Left kidney (tissue), 2 donors: ENCODE data around the gene CA12. TPM values are rescaled to one million over a fixed set of nuclear protein-coding genes. Genes with fewer than 3 reads are reported as not detected.
"Not testable (repeated sequence)": the region's sequence is repeated elsewhere in the genome, so short reads cannot be mapped to it uniquely, and the experiment has no call there.

Experiments used
- DNase-seq: peaks from one replicate; pipeline ENCODE4 v3.0.0-alpha.2; 2013
- polyA plus RNA-seq: library from polyadenylated mRNA; unstranded; fragments of 120-200 nt; gene quantifications from one replicate; pipeline ENCODE4 v1.2.1, GENCODE V29; 2013; ENCODE audit not compliant: insufficient read length

CA12 gene
- polyA plus RNA-seq, 1 donor: 151 TPM

DNA sequence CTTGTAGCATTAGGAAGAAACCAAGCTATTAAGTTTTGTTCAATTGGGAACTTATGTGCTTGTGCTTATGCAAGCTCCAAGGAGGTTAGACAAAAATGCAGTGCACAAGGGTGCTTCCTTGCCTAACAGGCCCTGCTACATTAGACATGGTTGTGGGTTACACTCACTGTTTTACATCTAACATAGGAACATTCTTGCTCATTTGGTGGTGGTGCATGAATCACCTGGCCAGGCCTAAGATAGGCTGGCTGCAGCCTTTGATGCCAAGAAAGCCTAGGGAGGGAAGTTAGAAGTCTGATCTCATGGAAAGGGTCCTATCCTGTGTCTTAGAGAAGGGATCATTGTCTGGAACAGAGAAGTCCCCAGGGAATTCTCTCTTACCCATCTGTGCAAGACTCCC is 43.5 kb downstream of the CA12 start:
- DNase-seq: no peak

DNA sequence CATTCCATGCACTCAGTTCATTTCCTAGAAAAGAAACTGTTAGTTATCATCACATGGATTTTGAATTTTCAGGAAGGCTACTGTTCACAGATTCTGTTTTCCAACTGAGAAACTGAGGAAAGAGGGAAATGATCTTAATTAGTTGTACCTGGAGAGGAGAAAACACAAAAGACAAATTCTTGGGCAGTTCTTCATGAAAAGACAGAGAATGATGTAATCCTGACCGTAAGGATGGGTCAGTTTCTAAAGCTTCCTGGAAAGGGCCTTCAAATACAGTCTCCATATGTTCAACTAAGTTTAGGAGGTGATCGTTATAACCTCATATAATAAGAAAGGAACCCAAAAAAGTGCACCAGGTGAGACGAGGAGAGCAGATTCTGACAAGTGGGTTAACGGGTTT is 44.6 kb downstream of the CA12 start:
- DNase-seq: no peak

DNA sequence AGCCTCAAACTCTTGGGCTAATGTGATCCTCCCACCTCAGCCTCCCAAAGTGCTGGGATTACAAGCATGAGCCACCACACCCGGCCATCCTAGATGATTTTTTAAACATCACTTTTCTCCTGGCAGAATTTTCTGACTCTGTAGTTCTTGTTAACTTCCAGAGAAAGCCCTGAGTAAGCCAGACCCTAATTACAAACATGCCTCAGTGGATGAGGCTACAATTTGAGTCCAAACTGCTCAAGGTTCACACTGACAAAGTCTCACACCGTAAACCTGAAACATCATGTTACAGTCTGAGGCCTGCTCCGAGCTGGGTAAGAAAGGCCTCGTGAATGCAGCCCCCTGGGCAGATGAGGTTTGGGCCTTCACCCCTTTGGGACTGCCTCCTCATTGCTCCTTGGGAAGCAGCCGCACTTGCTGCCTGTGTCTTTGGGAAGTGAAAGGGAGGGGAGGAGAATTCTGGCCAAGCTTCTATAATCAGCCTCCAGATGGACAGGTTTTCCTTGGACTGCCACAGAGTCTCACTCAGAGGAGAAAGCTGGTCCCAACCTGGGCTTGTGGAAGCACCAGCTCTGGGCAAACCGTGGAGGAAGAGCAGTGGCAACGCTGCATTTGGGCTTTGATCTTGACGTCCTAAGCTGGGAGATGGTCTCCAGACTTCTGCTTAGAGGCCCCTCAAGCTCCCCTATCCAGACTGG is 46.0 kb downstream of the CA12 start:
- DNase-seq: no peak

DNA sequence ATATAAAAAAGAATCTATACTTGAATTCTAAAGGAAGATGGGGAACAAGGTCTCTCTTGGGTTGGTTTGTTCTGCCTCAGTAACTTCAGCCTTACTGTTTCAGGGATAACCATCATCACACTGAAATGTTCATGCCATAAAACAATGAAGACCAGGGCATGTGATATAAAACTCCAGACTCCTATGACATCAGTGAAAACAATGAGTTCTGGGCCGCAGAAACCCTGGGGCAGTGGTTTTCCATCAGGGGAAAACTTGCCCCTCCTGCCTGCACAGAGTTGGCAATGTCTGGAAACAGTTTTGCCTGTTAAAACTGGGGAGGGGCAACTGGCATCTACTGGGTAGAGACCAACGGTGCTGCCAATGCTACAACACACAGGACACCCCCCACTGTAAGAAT is 46.8 kb downstream of the CA12 start:
- DNase-seq: no peak

DNA sequence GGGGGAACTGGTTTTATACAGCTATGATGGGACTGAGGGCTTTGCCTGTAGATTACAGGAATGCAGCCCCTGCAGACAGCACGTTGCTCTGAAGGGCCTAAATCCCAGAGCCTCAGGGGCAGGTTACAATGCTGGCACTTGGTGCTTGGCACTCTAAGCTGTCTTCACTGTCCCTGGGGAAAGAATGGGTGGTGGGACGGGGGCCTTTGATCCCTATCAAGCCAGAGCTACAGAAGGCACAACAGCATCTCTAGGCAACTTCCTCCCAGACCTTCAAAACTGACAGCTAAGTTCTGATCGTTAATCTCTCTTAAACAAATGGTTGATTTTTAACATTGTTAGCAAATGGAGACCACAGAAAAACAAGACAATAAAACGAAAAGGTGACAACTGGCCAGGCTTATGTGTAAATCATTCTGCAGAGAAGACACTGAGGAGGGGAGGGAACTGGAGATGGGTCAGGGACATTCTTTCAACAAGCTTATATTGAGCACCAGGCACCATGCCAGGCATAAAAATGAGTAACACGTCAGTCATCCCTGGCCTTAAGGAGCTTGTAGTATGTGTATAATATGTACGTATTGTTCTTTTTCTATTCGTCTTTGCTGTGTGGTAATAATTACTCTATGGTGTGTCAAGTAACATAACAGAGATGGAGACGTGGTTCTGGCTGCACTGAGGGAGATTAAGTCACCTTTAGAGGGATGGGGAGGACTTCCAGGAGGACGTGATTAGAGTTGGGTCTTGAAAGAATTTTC is 49.1 kb downstream of the CA12 start:
- DNase-seq: no peak

DNA sequence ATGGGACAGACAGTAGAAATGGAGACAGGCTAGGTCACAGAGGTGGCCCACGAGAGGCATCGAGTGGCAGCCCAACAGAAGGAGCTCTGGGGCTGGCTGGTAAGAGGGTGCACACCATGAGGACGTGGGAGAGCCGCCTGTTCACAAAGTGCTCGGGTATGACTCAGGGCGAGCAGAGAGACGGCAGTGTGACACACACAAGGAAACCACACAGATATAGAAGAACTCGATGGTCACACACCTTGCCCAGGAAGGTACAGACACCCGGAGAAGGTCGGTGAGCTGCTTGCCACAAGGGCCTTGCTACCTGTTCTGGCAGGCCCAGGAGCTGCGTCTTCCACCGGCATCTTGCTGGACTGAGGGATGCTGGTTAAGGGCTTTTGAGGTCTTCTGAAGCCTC is 50.2 kb downstream of the CA12 start:
- DNase-seq: no peak

DNA sequence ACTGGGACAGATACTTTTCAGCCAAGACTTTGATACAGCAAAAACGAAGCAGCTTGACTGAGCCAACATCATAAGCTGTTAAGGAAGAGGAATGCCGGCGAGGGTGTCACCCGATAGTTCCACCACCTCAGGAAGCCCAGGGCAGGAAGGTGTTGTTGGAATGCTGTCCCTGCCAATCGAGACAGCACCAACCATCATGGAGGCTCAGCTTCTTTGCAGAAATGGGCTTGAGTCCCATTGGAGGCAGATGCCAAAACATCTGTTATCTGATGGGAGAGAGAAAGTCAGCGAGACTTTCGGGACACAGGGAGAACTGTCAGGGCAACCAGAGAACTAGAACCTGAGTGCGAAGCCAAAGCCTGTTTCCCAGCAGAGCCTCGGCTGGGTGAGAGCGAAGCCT is 50.7 kb downstream of the CA12 start:
- no peak for DNase-seq

DNA sequence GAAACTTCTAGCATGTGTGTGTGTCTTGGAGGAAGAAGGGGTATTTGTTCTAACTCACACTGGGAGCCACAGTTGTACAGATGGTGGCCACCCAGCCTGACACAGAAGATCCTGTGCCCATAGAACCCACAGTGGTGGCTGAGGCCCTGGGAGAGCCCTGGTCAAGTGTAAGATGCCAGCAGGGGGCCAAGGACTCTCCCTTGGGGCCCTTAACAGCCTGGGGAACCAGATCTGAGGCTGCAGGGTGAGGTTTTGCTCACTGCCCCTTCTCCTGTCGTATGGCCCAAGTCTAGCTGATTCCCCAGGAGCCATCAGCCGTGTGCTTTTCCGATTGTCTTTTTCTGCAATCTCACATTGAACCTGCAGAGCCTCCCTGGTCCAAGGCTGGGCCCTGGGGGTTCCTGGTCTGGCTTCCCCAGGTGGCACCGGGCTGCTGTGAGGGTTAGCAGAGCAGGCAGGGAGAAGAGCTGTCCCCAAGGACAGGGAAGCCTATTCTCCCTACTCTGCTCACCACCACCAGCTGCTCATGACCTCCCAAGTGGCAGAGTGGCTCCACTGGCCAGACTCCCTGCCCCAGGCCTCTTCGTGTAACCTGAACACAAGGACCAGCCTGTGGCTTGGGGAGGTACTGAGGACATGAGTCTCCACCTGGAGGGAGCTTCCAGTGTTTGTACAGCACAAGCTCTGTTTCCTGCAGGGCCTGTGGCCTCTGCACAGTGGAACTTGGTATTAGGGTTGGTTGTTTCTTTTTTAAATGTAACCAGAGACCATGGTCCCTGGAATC is 51.9 kb downstream of the CA12 start:
- no peak for DNase-seq

DNA sequence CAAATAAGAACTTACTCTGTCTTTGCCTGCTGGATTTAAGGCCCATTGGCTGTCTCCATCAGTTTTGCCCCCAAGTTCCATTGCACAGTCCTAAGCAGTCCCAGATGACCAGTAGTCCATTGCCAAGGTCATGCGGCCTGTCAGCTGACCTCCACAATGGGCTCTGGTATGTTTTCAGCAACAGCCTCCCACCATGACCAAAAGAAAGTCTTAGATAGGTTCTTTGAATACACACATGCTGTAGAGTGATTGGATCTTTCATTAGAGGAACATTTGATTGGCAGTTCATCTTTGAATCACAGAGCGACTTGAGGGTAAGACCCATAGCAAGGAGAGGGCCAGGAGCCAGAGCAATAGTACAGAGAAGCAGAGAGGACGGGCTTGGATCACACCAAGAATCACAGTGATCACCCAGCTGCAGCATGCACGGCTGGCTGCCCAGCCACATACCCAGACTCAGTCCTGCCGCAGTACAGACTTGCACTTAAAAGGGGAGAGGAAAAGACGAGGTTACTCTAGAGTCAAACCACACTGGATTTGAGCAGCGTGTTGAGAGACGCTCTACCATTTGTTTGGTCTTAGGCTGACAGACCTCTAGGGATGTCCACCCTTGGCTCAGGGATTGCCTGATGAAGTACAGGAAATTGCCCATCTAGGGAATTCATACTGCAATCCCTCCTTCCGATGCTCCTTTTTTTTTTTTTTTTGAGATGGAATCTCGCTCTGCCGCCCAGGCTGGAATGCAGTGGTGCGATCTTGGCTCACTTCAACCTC is 53.8 kb downstream of the CA12 start:
- no peak for DNase-seq

DNA sequence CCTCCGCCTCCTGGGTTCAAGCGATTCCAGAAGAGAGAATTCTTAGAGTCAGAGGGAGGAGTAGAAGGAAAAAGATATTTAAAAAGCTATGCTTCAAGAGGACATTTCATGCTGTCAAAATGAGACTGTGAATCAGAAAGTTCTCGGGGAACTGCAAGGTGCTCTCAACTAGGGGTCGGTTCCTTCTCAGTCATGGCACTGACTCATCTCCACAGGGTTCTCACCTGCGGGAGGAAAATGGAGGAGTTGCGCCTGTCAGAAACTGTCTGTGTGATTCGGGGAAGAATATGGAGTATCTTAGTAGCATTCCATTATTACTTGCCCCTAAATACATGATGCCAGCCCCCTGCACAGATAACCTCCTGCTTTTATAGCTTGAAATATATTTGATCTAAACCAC is 56.9 kb downstream of the CA12 start:
- no peak for DNase-seq

DNA sequence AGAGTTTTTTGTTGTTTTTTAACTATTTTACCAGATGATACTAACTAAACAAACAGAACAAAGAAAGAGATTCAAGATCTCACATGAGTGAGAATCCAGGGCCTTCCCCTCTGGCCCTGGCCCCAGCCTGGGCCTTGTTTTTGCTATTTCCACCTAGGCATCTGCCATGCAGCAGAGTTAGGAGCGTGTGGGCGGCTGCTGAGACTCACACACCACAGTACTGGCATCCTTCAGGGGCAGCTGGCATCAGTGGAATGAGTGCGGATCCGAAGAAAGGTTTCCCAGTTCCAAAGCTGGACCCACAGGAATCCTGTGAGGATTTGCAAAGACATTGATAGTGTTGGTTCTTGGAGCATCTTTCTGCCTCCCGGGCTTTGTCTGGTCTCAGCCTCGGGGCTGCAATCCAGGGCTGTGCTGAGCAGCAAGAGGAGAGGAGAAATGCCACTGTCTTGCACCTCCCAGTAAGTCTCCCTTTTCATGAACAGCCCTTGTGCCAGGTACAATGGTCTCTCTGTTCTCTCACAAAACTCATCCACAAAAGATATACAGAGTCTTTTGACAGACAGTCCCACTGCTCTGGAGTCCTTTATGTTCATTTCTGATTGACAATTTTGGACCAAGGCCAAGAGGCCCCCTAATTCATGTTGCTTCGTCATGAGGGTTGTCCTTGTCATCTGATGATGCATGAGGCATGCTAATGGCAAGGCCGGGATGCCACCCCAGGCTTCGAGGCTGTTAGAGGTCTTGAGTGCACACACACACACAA is 57.7 kb downstream of the CA12 start:
- no peak for DNase-seq

DNA sequence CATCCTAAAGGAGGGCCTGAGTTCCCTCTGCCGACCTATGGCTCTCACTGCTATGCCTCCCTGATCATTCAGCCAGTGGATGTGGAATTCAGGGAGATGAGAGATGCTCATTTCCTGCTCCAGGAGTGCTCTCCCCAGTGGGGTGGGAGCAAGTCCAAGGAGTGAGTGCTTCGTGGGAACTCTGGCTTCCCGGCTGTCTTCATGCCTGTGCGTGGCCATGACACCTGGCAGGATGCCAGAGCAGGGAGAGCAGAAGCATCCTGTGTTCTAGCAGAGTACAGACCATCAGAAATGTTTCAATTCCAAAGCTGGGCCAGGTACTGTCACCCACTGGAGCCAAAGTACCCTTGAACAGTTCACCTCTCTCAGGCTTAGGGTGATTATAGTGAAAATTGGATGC is 59.1 kb downstream of the CA12 start:
- DNase-seq: no peak

DNA sequence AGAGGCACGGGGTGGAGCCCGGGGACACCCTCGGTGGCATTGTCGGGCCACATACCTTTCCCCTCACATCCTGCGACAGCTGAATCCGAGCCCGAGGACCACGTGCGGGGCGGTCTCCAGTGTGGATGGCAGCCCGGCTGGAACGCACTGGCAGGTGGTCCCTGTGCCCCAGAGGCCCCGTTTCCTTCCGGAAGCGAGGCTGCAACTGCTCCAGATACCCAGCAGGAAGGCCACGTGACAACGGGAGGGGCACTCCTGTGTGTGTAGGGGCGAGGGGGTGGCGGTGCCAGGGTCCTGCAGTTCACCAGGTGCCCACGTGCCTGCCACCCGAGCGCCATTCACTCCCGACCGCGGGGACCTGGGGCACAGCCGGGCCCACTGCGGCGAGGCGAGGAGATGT is 60.2 kb downstream of the CA12 start:
- DNase-seq: no peak

DNA sequence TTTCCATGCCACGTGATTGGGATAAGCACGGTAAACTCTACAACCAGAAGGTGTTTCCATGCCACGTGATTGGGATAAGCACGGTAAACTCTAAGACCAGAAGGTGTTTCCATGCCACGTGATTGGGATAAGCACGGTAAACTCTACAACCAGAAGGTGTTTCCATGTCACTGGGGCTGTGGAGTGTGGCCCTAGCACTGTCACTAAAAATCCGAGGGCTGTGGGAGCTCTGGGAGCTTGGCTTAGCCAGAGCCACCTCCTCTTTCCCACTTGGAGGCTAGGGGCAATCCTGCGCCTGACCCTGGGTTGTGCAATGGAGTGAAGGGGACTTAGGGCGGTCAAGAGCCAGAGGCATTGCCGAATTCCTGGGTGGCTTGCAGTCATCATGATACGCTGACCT is 60.7 kb downstream of the CA12 start:
- DNase-seq: not testable (repeated sequence)

DNA sequence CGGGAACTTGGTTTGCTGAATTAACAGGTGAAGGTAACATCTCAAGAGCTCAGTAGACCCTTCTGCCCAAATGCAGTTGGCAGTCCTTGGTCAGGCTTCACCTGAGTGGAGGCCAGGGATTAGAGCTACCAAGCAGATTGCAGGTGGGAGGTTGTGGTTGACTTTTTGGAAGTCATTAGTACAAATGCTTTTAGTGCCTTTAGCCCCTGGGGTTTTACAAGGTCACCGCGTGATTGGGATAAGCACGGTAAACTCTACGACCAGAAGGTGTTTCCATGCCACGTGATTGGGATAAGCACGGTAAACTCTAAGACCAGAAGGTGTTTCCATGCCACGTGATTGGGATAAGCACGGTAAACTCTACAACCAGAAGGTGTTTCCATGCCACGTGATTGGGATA is 61.2 kb downstream of the CA12 start:
- DNase-seq: not testable (repeated sequence)

DNA sequence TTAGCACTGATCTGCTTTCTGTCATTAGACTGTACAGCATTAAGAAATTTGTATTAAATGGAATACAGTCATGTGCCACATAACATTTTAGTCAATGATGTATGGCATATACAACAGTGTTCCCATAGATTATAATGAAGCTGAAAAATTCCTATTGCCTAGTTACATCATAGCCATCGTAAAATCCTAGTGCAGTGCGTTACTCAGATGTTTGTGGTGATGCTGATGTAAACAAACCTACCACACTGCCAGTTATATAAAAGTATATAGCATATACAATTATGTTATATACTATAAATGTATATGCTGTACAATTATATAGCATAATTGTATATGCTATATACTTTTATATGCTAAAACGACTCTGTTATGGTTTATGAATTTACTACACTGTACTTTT is 62.6 kb downstream of the CA12 start:
- DNase-seq: no peak

DNA sequence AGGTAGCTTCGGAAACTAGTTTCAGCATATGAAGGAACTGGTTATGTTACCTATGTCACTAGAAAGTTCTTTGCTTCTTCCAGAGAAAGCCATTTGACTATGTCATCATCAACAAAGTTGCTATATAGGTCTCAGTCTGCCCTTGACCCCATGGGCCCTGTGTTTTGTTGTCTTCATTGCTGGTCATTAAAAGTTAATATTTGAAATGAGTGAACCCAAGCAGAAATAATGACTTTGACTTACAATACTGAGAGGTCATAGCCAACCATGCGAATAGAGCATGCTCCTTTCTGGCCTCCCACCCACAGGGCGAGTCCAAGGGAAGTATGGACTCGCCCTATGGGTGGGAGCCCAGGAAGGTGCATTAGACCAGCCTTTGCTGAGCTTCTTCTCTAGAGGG is 63.3 kb downstream of the CA12 start:
- DNase-seq: no peak

DNA sequence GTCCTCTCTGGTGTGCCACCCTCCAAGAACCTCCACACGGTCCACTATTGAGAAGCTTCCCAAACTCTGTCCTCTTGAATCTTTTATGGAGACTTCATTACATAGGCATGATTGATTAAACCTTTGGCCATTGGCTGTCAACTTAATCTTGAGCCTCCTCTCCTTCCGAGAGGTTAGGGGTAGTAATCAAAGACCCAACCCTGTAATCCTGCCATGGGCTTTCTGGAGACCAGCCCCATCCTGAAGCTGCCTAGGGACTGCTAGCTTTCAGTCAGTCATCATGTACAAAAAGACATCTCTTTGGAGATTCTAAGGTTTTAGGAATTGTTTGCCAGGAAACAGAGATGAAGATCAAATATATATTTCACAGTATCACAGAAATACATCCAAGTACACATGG is 67.2 kb downstream of the CA12 start:
- DNase-seq: no peak

DNA sequence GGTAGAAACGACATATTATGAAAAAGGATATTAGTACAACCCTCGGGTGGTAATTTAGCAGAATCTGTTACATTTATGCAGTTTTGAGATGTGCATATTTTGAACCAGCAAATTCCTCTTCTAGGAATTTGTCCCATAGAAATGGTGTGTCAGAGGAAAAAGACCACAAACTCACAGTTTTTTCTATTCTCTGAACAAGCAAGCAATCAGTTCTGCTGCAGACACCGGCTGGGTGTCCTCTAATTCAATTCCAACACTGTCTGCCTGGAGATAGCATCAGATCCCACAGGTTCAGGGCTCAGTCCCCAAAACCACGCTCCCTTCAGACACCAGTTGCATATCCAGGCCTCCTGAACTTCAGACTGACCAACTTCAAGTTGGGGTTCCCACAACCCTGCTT is 67.8 kb downstream of the CA12 start:
- DNase-seq: no peak

DNA sequence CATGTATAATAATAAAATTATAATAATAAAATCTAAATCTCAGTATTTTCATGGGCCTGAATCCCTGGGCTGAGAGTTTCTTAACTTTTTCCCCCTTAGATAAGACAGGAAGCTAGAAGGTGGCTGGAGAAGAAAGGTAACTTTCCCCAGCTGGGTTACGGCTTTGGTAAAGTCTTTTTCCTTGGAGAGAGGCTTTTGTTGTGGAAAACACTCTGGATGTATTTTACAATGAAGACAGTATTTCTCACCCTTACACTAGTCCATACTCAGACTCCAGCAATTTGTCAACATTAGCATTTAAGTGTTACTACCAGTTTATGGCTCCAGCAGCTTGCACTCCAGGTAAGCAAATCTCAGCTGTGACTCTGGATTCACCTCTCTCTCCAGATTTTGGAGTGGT is 69.4 kb downstream of the CA12 start:
- DNase-seq: no peak

DNA sequence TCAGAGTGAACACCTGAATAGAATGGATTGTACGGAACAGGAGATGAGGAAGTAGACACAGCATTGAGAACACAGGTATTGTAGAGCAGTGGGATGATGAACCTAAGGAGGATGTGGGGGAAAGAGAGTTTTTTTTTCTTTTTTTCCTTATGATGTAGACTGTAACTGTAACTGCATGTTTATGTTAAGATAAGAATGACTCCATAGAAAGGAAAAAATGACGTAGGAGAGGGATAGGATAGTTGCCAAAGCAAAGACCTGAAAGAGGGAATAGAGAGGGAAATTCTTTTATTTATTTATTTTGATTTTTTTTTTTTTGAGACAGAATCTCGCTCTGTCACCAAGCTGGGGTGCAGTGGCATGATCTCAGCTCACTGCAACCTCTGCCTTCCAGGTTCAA is 71.0 kb downstream of the CA12 start:
- no peak for DNase-seq

DNA sequence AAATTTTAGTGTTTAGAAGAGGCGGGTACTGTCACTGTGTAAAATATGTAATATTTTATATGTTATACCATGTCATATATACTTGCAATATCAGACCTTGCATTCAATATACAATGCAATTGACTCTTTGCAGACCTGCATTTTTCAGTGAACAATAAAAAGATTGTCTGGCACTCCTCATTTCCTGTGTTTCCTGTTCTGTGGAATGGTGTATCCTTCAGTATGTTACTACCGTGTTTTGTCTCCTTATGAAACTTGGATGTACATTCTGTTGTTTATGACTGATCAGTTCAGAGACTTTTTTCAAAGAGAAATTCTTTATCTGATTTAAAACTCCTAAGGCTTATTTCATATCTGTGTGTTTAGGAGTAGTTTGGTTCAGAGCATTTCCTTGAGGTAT is 72.7 kb downstream of the CA12 start:
- DNase-seq: no peak
